Bronchial epithelial cell (primary cell): ENCODE measurements around the gene JARID2. TPM values are rescaled to one million over a fixed set of nuclear protein-coding genes. Genes with fewer than 3 reads are reported as not detected.
A peak's percentile ranks its signal among the peaks of the same experiment; 100 is the strongest.

ENCODE experiments used
- DNase-seq: peaks from one replicate; pipeline ENCODE4 v3.0.0-alpha.2; 2010; ENCODE audit warnings: low read depth
- FAIRE-seq: peaks from 2 replicates; lab custom pipeline; 2011; peaks lifted over from hg19 to GRCh38; lab: Jason Lieb, UNC
- H3K27me3 ChIP-seq: 2 replicates; pipeline ENCODE4 v1.5.1; 2011; ENCODE audit warnings: low read length; ENCODE audit not compliant: control insufficient read depth, insufficient read depth
- H3K36me3 ChIP-seq: 2 replicates; pipeline ENCODE4 v1.5.1; 2011; ENCODE audit warnings: low read length; ENCODE audit not compliant: control insufficient read depth, insufficient read depth
- H3K4me3 ChIP-seq: 2 replicates; pipeline ENCODE4 v1.5.1; 2011; ENCODE audit warnings: mild to moderate bottlenecking, low read depth, low read length, control low read depth
- total RNA-seq: library from RNA; depleted of rRNA; stranded (reverse); fragments of >200 nt; gene quantifications from 2 replicates; pipeline ENCODE4 v1.2.1, GENCODE V29; 2014
- TF ChIP-seq, protein P1 (sequence below): IDR thresholded peaks from 2 replicates; pipeline ENCODE4 v1.5.1; 2011; ENCODE audit warnings: mild to moderate bottlenecking, moderate library complexity, low read length, control low read depth, inconsistent platforms; ENCODE audit not compliant: insufficient read depth, severe bottlenecking

JARID2 gene
- total RNA-seq, 1 donor from 2014 or later: 29.2 TPM

DNA sequence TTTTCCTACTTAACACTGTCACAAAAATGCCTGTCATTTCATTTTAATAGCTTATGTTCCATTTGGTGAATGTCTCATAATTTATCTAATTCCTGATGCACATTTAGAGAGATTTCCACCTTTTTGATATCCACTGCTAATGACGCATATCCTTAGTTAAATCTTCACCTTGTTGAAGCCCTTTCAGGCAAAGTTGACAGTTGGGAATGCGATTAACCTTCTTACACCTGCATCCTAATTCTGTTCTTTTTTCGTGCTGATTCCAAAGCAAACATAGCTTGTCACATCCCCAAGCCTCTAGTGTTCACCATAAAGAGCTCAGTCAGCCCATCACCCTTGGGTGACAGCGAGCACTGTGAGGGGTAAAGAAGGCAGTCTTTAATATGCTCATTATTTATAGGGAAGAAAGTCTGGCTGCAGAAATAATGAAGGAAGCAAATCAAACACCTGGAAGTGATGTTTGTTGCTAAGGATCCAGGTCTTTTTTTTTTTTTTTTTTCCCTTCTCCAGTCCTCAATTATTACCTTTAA, 211.3 kb downstream of the JARID2 start:
- Histone ChIP-seq H3K4me3 (no peak overlapping the region), H3K36me3 (peaks cover 2% of the 10 kb centered on the region), H3K27me3 (no peaks in the 10 kb centered on the region)
- TF ChIP-seq, protein P1, sequence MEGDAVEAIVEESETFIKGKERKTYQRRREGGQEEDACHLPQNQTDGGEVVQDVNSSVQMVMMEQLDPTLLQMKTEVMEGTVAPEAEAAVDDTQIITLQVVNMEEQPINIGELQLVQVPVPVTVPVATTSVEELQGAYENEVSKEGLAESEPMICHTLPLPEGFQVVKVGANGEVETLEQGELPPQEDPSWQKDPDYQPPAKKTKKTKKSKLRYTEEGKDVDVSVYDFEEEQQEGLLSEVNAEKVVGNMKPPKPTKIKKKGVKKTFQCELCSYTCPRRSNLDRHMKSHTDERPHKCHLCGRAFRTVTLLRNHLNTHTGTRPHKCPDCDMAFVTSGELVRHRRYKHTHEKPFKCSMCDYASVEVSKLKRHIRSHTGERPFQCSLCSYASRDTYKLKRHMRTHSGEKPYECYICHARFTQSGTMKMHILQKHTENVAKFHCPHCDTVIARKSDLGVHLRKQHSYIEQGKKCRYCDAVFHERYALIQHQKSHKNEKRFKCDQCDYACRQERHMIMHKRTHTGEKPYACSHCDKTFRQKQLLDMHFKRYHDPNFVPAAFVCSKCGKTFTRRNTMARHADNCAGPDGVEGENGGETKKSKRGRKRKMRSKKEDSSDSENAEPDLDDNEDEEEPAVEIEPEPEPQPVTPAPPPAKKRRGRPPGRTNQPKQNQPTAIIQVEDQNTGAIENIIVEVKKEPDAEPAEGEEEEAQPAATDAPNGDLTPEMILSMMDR: no peak
- DNase-seq (no peak), FAIRE-seq (no peak)

DNA sequence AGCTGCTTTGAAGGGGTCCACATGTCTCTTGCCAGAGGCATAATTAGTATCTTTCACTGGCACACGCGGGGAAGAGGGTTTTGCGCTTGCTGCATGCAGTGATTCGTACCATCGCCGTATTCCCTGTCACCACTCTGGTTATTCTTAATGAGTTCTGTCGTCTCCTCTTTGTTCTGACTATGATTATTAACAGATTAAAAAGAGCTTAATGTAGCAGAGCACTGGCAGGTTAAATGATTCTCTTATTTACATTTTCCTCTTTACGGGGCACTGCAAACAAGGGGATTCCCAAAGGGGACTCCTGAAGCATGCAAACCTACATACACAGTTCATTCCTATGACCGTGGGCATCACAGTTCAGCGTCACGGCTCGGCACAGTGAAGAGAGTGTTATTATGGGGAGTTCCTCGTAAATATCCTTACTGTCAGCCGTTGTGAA, 212.2 kb downstream of the JARID2 start:
- TF ChIP-seq, protein P1: no peak
- FAIRE-seq: no peak
- H3K4me3 ChIP-seq: no peak overlapping the region

DNA sequence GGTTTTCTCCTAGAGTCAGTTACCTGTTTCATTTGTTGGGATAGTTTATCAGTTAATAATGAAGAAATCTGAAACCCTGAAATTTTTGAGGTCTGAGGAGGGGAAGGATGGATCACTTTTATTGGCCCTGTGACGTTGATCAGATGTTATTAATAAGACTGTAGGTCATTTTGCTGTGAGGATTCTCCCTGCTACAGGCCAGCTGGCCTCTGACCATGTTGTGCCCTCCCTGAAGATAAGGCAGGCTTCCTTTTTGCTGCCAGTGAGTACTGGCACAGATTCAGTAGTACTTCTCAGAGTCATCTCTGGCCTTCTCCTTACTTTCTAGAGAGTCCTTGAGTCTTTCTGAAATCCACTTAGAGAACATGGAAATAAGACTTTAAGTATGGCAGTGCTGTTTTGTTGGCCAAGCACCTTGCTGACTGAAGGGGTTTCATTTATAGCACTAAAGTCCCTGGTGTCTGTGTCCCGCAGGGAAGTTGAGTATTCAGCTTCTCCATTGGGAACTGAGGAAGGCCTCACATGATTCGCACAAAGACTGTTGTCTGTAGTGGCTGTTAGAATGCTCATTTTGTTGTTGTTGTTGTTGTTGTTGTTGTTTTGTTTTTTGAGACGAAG, 214.3 kb downstream of the JARID2 start:
- Histone ChIP-seq H3K27me3 (no peaks in the 10 kb centered on the region), H3K36me3 (no peaks in the 10 kb centered on the region), H3K4me3 (no peak overlapping the region)
- TF ChIP-seq, protein P1: no peak
- DNase-seq (no peak), FAIRE-seq (no peak)

More for the DNA sequence above, 212.2 kb downstream of the JARID2 start:
- H3K36me3 ChIP-seq: peaks cover 2% of the 10 kb centered on the region
- DNase-seq: no peak
- H3K27me3 ChIP-seq: no peaks in the 10 kb centered on the region

DNA sequence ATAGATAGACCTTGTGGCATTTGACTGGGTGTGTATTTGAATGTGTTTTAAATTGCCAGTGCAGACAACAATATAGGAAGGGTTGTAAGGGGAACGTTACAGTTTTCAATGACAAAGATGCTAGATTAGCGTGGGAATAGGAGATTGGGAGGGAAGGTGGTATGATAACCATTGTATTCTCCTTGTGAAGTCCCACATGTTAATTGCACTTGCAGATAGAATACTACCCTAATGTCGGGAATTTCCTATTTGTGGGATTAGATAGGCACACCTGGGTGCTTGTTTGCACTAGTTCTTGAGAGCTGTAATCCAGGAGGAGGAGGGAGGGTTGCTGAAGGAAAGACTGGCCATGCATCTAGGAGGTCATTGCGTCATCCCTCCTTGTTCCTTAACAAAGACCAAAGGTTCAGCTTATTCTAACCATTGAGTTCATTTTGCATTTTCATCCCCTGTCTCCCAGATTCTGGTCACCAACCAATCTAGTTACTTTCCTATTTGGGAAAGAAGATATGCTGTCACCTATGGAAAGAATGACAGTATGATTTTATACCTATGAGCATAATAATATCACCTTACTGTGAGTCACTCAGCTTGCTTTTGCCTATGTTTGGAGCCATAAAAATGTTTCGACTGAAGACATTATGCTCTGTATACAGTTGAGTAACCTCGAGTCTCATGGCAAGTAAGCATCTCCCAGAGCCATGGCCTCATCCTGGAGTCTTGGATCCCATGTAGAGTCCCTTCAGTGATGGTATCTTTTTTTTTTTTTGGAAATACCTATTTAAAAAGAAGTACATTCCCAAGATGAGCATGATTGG, 215.5 kb downstream of the JARID2 start:
- Histone ChIP-seq H3K4me3 (no peak overlapping the region), H3K36me3 (peaks cover 2% of the 10 kb centered on the region), H3K27me3 (no peaks in the 10 kb centered on the region)
- TF ChIP-seq, protein P1: no peak
- DNase-seq (peak; percentile 44), FAIRE-seq (no peak)

DNA sequence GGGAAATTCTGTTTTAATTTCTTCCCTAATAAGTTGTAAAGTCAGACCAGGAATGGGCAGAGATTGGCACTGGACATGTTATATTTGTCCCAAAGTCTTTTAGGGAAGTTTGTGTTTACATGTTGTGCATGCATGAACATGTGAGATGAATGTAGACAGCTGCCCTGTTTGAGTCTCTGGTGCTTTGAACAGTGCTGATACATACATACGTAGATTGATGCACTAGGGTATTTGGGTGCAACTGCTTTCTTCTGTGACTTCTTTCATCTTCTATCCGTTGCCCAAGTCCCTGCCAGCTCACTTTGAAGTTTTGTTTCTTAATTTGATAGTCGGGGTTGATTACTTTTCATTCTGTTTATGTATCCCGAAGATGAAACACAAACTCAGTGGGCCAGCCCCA, 216.4 kb downstream of the JARID2 start:
- DNase-seq: no peak
- Histone ChIP-seq H3K27me3 (no peaks in the 10 kb centered on the region), H3K36me3 (peaks cover 2% of the 10 kb centered on the region), H3K4me3 (no peak overlapping the region)
- TF ChIP-seq, protein P1: no peak
- FAIRE-seq: no peak
